GM18507 (cell line): ENCODE results near the gene MALRD1.

Source experiments
- DNase-seq: peaks from one replicate; pipeline ENCODE4 v3.0.0; 2011; ENCODE audit warnings: low read depth; ENCODE audit not compliant: insufficient read length; ENCODE audit errors: extremely low spot score
- FAIRE-seq: peaks from 2 replicates; lab custom pipeline; 2011; peaks lifted over from hg19 to GRCh38; lab: Jason Lieb, UNC

The MALRD1 gene

DNA sequence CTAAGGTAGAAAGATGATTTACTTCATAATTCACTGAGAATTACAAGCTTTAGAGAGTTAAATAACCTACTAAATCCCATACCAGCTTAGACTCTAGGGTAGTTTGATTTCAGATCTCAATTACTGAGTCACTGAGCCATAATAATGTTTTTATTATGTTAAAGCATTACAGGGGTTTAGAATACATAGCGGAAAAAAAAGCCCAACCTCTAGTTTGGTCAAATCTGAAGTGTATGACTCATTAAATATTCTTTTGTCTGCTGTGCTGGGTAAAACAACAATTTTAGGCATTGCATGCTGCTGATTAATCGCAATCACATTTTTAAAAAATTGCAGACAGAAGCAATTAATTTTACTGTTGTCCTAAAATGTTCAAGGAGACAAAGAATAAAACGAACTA is 48.5 kb downstream of the MALRD1 start:
- FAIRE-seq (no peak), DNase-seq (no peak)

DNA sequence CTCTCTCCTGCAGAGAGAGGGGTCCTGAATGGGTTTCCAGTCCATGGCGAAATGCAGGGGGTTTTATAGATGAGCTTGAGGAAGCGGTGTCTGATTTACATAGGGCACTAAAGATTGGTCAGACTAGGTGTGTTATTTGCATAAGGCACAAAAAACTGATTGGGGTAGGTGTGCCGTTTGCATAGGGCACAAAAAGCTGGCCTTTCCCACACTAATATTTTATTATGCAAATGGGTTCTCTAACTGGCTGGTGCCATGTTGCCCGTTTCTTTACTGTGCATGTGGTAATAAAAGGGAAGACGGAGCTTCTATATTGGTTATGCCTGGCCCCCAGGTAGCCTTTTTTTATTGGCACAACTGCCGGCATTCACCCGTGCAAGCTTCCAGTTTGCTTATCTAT is 50.2 kb downstream of the MALRD1 start:
- FAIRE-seq, result no peak
- DNase-seq, result no peak

DNA sequence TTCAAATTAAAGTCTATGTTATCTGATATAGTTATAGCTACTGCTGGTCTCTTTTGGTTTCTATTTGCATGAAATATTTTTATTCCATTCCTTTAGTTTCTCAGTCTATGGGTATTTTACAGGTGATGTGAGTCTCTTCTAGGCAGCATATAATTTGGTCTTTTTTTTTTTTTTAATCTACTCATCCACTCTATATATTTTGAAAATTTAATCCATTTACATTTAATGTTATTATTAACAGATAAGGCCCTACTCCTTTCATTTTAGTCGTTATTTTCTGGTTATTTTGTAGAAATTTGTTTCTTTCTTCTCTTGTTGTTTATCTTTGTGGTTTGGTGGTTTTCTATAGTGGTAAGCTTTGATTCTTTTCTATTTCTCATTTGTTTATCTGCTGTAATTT is 58.8 kb downstream of the MALRD1 start:
- FAIRE-seq (no peak), DNase-seq (no peak)

DNA sequence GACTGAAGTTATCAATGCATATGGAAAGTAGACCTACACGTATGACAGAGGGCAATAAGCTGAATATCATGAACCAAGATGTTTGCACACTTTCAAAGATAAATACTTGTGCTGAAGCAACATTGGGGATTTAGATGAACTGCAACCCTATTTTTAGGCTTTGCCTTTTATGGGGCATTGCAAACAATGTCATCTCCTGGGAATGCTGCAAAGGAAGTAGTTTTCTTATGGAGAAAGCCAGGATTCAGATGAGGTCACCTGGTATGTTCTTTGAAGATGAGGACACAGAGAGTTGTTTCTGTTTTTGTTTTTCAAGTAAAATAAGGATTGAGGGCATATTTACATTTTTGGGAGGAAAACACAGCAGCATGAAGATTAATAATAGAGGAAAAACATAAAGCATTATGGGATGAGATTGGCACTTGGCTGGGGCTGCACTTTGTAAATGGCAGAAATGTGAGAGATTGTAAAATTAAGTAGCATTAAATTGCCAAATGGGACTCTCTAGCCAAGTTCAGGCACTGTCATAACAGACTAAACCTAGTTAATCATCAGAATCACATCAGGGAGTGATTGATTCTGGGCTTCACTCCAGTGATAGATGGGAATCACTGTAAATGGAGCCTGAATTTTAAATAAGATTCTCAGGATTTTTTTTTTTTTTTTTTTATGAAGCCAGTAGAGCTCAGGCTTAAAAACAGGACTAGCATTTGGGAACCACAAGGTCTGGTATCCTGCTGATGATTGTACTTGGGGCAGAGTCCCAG is 63.1 kb downstream of the MALRD1 start:
- DNase-seq, result no peak

DNA sequence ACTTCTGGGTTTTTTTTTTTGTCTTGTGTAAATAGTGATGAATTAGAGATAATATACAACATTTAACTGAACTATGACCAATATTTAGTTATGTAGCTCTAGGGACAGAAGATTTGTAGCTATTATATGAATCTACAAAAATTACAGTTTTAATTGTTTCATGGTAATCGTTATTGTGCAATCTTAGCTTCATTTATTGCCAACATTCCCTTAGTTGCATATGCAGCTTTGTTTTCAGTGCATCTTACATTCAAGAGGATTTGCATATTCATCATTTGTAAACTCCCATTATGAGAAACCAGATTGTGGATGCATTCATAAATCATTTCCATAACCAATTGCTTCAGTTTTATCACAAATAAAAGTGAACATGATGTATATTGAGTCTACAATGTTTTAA is 68.8 kb downstream of the MALRD1 start:
- FAIRE-seq (no peak), DNase-seq (no peak)

More for the DNA sequence above, 63.1 kb downstream of the MALRD1 start:
- FAIRE-seq, result no peak

DNA sequence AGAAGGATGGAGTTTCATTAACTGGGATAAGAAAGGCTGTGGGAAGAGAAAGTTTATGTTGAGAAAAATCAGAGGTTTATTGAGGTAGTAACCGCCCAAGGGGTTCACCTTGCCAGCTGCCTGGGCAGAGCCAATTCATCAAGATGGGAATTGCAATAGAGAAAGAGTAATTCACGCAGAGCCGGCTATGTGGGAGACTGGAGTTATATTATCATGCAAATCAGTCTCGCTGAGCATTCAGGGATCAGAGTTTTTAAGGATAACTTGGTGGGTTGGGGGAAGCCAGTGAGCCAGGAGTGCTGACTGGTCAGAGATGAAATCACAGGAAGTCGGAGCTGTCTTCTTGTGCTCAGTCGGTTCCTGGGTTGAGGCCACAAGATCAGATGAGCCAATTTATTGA is 70.6 kb downstream of the MALRD1 start:
- no peak for FAIRE-seq
- no peak for DNase-seq

DNA sequence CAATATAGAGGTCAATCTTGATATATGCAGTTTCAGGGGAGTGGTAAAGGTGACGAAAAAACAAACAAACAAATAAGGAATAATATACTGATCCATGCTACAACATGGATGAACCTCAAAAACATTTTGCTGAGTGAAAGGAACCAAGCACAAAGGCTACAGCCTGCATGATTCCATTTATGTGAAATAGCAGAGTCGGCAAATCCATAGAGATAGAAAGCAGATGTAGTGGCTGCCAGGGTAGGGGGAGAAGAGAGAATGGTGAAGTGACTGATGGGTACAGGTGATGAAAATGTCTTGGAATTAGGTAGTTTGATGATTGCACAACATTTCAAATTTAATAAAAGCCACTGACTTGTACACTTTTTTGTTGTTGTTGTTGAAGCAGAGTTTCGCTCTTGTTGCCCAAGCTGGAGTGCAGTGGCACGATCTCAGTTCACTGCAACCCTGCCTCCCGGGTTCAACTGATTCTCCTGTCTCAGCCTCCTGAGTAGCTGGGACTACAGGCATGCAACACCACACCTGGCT is 71.8 kb downstream of the MALRD1 start:
- no peak for FAIRE-seq
- no peak for DNase-seq

DNA sequence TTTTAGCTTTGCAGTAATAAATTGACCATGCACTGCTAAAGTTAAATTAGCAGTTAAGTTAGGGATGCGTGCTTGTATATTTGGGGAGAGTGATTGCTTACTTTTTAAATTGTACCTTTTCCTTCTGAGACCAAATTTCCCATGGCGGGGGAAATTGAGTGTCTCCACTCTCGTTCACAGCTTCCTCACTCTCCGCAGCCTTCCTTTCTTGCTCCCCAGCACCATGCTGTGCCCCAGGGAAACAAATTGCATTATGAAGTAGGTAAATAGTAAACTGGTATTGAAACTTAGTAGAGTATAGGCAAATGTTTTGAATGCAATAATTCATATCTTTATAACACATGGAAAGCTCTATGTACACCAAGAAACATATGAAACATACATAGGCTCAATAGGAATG is 85.4 kb downstream of the MALRD1 start:
- FAIRE-seq (no peak), DNase-seq (no peak)

DNA sequence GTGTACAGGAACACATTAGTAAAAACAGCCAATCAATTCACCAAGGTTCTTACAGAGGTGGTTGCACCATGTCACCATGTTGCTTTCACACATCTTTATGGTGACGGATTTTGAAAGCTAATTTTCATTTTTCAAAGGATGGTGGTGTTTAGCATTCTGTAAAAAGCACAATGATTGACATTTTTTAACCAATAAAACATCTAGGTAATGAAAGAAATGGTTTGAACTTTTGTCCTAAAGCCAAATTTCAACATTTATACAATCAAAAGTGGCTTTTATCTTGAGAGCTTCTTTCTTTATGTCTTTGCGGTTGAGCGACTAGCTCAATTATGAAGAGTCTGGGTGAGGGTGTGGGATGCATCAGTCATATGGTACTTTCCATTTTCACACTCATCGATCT is 94.4 kb downstream of the MALRD1 start:
- DNase-seq, result no peak
- FAIRE-seq, result no peak

DNA sequence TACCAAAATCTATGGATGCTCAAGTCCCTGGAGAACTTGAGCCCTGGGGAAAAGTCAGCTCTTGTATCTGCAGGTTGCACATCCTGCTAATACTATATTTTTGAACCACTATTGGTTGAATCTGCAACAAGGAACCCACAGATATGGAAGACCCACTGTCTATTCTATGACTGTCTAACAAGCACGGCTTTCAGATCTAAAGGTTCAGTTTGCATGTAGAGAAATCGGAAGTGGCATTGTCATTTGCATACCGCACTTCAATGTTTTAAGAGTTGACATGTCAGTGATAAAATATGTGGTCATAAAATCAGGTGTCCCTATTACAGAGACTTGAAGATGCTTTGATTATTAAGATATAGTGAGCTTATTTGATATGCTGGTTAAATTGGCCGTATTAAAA is 95.6 kb downstream of the MALRD1 start:
- DNase-seq (no peak), FAIRE-seq (no peak)

DNA sequence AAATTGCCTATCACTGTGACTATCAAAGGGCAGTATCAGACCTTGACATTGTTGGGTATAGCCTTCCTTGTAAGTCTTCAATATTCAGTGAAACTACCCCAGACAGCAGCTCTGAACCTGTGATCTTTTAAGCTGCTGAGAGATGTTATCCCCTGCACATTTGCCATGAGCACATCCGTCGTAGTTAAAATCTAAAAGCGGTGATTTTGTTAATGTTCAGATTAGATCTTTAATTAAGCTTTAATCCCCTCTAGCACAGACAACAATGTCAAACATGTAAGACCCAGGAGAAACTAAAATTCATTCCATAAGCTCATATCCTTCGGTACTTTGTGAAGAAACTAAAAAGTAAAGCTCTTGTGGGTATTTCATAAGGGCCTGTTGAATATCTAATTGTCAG is 105.8 kb downstream of the MALRD1 start:
- FAIRE-seq, result no peak

DNA sequence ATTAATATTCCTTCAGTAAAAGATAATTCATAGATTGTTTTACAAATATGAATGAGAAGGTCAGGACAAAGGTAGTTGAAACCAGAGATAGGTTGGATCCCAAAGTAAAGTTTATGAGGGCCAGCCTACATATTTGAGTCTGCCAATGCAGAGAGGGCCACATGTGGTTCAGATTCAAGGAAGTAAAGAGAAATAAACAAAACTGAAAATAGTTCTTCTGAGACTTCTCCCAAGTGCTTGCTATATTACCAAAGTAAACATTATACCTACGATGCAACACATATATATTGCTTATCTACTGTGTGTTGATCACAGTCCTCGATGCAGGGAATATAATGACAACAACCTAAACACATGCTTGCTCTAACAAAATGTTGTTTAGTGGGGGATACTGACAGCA is 109.8 kb downstream of the MALRD1 start:
- FAIRE-seq (no peak), DNase-seq (no peak)

More for the DNA sequence above, 105.8 kb downstream of the MALRD1 start:
- no peak for DNase-seq

DNA sequence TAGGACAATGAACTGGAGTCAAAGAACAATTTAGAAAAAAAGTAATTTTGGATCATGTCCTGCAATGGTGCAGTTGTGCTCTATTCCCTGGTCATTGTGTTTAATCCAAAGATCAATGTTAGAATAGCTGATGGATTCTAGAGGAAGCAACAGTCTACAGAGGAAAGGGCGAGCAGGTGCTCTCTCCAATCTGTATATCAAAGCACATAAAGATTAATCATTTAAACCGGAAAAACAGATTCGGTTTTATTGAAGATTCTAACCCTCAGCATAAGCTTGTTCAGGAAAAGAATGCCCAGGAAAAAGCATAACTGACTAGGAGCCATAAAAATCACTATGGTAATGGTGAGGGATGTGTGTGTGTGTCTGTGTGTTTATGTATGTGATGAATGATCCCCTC is 110.3 kb downstream of the MALRD1 start:
- FAIRE-seq (no peak), DNase-seq (no peak)

DNA sequence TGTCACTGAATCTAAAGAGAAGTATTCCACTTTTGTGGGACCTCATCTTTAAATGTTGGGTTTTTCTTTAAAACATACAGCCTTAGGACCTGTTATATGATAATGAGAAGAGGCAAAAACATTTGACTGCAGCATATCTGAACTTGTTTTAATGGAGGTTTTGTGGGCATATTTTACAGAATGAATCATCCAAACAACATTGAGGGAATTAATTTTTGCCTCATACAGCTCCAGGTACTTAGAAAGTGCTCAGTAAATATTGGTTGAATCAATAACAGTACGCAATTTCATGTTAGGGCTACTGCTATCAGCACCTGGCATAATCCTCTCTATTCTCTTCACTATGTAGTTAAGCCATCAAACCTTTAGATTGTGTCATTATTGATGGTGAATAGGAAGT is 115.9 kb downstream of the MALRD1 start:
- no peak for FAIRE-seq
- no peak for DNase-seq

DNA sequence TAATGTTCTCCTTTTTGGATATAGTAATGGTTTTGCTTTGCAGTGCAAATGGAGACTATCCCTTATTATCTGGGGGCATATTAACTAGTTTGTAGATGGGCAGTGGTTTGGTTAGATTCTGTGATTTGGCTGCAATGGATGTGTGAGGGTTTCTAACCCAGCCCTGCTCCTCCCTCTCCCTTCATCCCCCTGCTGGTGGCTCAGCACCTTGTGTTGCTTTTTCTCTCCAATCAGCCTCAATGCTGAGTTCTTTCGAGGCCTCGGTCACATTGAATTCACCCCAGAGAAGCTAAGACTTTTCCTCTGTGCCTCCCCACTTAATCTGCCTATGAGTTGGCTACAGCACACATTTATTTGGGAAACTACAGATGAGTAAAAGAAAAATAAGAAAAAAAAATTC is 120.0 kb downstream of the MALRD1 start:
- no peak for DNase-seq
- FAIRE-seq, result no peak

DNA sequence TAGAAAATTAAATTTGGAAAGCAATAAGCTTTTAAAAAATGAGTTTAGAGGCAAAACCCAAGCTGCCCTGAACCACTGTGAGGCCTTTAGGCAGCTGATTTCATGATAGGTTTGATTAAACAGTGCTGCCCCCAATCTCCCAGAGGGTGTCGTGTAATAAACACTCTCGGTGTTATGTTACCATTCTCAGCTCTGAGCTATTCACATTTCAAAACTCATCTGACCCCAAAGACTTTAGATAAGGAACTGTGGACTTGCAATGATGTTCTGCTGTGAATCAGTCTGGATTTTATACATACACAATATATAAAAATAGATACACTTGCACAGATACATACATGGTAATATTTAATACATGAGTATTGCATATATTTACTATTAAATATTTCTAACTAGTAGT is 120.4 kb downstream of the MALRD1 start:
- no peak for FAIRE-seq
- DNase-seq, result no peak

DNA sequence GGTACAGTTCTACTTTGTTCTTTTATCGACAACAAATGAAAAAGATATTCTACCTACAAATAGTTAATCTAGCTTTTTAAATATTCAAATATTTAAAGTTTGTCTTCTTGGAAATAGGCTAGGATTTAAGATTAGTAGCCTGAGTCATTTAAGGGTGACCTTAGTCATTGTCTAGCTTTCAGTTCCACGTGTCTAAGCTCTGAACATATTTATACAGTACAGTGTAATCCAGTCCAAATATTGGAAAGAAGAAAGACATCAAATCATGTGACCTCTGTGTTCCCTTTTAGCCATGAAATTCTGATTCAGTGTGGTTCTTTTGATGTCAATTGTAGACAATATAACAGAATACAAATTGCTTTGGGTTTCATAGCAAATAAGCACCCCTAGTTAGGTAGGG is 121.1 kb downstream of the MALRD1 start:
- FAIRE-seq (no peak), DNase-seq (no peak)

DNA sequence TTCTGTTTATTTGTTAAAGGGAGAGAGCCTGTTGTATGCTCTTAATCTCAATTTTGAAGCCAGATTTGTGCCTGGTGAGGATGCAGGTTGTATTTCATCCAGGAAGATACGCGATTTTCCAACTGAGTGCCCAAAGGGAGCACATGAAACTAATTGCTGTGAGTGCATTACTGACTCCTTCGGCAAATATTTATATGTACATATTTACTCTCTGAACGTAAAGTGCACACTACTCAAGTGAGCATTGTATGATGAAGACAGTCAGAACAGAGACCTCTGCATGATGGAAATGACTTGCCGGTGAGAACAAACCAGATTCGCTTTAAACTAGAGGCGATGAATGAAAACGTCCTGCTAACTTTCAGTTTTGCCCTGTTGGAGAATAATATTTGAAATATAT is 130.1 kb downstream of the MALRD1 start:
- FAIRE-seq, result no peak

DNA sequence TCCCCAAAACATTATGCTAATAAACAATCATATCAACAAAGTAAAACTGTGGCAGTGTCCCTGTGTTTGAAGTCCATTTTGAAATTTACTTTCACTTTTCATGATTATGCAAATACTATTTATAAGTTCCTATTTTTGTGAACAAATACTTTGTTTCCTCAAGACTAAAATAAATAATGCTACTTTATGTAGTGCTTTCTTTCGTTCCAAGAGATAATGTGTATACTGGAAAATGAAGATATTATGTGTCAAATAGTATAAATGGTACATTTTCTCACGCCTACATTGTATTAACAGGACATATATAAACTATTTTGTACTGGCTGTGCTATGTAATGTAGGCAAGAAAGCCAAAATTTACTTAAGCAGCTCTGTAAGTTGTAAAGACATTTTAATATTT is 136.3 kb downstream of the MALRD1 start:
- no peak for FAIRE-seq
- no peak for DNase-seq

More for the DNA sequence above, 130.1 kb downstream of the MALRD1 start:
- DNase-seq, result no peak

DNA sequence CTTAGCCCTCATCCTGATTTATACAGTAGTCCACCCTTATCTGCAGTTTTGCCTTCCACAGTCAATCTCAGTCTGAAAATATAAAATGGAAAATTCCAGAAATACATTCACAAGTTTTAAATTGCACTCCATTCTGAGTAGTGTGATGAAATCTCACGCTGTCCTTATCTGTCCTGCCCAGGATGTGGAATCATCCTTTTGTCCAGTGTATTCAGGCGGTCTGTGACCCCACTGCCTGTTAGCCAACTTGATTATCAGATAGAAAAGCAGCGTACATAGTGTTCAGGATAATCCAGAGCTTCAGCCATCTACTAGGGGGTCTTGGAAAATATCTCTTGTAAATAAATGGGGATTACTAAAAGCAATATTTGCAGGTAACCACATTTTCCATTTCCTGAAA is 146.3 kb downstream of the MALRD1 start:
- FAIRE-seq (no peak), DNase-seq (no peak)

DNA sequence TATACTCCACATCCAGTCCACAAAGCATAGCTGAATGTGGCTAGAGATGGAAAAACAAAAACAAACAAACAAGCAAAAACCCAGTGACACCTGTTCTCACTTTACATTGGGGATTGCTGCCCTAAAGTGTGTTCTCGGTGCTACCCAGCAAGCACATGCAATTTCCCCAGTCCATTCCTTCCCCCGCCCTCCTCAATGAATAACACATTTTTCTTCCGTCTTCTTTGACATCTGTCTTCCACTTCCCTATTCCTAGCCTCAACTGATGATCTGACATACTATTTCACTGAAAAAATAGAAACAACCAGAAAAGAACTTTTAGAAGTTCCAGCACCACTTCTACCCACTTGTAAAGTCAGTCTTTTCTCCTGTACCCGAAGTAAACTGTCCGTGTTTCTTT is 147.1 kb downstream of the MALRD1 start:
- no peak for FAIRE-seq
- DNase-seq, result no peak

DNA sequence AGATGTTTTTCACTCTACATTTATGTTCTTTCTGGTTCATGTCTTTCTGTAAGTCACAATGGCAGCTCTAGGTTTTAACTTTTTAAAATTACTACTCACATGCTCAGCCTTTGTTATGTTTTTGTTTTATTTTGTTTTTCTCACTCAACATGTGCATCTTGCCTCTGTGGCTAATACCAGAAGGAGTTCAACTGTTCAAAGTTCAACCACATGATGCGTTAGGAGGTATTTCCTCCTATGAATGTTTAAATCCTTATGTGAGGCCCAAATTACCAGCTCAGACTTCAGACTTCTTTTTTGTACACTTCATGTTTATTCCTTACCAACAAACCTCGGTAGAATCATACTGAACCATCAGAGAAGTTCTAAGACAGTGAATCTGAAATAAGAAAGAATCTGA is 151.6 kb downstream of the MALRD1 start:
- no peak for DNase-seq
- FAIRE-seq, result no peak
